ENCODE results near the gene SUPT16H.

- TF ChIP-seq ZNF670 (tag by site-specific recombination; IDR thresholded peaks at IDR 0.05; ENCODE audit: low read depth) (no peak), CTCF (tag by site-specific recombination; IDR thresholded peaks at IDR 0.05) (no peak), WT1 (tag by site-specific recombination; IDR thresholded peaks at IDR 0.05) (no peak), ZNF280C (tag by site-specific recombination; IDR thresholded peaks at IDR 0.05) (no peak), ZBTB49 (tag by site-specific recombination; IDR thresholded peaks at IDR 0.05; ENCODE audit: low read depth) (no peak), ZNF777 (tag by site-specific recombination; IDR thresholded peaks at IDR 0.05; ENCODE audit: borderline replicate concordance) (no peak), ZNF174 (tag by site-specific recombination; IDR thresholded peaks at IDR 0.05) (no peak), PBX3 (CRISPR knock-in tag; IDR thresholded peaks at IDR 0.05) (no peak), ZNF138 (tag by site-specific recombination; IDR thresholded peaks at IDR 0.05; ENCODE audit: borderline replicate concordance) (no peak), ZNF302 (tag by site-specific recombination; IDR thresholded peaks at IDR 0.05; ENCODE audit: low read depth) (no peak)
These were observed 13.7 kb downstream of the SUPT16H start for GRCh38 chr14:21369949-21370679.
